PC-3 (cell line): Measurements from ENCODE around the gene NLE1.

Source experiments
- CTCF ChIP-seq: fragments of 300-600 bp; sonication (generic); conservative IDR thresholded peaks from 2 replicates; pipeline ENCODE4 v1.5.1; 2017; ENCODE audit warnings: antibody characterized with exemption, low read depth, mild to moderate bottlenecking, low read length
- EZH2 ChIP-seq: fragments of 300-600 bp; sonication (generic); IDR thresholded peaks from one replicate; pipeline ENCODE4 v1.6.1; 2017; ENCODE audit warnings: antibody characterized with exemption, mild to moderate bottlenecking, low read length; ENCODE audit not compliant: unreplicated experiment

DNA sequence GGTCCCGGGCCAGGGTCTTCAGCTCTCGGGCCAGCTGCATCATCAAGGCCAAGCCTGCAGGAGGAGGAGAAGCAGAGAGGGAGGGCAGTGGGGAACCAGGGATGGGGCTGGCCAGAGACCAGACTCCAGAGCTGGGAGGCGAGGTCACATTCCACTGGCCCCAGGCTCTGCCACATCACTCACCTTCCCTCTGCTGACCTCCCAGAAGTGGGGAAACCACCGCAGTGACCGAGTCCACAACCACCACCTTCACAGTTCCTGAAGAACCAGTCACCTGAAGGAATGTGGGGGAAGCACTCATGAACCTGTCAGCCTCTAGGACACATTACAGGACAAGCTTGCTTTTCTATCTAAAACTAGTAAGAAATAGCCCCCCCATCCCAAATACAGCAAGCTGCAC is 38.8 kb downstream of the NLE1 start:
- TF ChIP-seq CTCF (no peak), EZH2 (no peak)
